NCI-H748 (cell line): Measurements from ENCODE around the gene LOX.

Experiments used
- DNase-seq: peaks from one replicate; lab custom pipeline; 2025; ENCODE audit not compliant: unreplicated experiment; lab: John Stamatoyannopoulos, UW

LOX gene

DNA sequence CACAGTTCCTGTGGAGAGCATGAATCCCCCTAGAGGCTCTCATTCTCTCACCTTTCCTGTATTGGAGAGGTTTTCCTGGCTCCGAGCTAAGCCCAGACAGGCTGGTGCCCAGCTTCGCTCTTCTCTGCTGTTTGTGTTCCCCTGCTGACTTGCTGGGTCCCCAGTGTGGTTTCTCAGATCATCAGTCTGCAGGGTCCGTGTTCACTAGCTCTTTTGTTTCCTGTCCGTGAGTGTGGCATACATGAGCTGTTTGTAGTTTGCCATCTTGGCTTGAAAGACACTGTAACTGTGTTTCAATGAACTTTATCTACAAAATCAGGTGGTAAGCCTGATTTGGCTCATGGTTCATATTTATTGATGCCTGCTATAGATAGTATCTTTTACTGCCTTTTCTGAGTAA, 23.8 kb downstream of the LOX start:
- no peak for DNase-seq

DNA sequence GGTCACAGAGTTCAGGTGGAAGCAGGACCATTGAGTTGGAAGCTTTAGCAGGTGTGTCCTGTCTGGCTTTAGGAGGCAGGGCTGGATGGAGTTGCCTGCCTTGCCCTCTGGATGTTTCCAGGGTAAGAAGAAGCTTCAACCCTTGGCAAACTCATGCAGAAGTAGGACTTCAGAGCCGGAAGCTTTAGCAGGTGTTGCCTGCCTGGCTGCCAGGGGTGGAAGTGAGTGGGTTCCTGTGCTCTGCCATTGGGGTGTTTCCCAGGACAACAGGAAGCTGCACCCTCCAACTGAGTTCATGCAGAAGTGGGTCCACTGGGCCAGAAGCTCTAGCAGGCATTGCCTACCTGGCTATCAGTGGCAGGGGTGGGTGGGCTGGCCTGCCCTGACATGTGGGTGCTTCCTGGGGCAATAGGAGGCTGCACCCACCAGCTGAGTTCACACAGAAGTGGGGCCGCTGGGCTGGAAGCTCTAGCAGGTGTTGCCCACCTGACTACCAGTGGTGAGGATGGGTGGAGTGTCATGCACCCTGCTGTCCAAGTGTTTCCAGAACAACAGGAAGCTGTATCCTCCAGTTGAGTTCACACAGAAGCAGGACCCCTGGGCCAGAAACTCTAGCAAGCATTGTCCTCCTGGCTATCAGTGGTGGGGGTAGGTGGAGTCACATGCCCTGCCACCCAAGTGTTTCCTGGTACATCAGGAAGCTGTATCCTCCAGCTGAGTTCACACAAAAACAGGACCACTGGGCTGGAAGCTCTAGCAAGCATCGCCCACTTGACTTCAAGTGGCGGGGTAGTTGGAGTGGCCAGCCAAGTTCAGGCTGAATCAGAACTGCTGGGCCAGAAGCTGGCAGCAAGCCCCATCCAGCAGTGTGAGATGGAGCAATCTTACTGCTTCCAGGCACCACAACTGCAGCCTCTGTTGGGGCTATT, 24.6 kb downstream of the LOX start:
- DNase-seq: no peak

DNA sequence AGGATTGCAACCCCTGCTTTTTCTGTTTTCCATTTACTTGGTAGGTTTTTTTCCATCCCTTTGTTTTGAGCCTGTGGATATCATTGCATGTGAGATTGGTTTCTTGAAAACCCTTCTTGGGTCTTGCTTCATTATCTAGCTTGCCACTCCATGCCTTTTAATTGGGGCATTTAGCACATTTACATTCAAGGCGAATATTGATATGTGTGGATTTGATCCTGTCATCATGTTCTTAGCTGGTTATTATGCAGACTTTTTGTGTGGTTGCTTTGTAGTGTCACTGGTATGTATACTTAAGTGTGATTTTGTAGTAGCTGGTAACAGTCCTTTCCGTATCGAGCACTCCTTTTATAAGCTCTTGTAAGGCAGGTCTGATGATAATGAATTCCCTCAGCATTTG, 26.5 kb downstream of the LOX start:
- no peak for DNase-seq

DNA sequence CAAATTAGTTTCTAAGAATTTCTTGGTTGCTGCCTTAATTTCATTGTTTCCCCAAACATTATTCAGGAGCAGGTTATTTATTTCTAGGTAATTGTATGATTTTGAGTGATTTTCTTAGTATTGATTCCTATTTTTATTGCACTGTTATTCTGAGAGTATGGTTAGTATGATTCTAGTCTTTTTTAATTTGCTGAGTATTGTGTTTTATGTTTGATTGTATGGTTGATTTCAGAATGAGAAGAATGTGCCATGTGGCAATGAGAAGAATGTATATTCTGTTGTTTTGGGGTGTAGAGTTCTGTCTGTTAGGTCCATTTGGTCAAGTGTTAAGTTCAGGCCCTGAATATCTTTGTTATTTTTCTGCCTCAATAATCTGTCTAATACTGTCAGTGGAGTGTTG, 27.1 kb downstream of the LOX start:
- DNase-seq: no peak

DNA sequence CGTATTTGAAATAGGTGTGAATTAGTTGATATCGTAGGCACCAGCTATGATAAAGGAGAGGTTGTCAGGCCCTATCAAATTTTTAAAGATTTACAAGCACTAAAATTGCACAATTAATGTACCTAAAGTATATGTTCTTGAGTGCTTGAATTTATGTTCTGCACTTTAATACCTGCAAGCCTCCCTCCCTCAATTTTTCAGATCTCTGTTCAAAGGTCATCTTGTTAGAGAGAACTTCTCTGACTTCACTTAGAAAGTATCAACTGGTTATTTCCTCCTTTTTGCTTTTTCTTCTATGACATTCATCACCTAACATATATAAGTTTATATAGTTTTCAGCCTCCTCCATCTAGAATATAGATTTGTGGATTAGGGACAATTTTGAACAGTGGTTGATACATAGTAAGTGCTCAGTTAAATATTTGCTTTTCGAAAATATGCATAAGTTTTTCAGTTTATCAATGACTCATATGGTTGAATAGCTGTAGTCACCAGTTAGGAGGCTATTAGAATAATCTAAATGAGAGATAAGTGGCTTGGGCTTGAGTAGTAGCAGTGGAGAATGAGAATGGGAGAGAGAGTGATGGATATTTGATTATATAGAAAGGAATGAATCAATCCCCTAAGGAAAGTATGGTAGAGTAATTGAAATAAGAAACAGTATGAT, 37.3 kb downstream of the LOX start:
- no peak for DNase-seq

DNA sequence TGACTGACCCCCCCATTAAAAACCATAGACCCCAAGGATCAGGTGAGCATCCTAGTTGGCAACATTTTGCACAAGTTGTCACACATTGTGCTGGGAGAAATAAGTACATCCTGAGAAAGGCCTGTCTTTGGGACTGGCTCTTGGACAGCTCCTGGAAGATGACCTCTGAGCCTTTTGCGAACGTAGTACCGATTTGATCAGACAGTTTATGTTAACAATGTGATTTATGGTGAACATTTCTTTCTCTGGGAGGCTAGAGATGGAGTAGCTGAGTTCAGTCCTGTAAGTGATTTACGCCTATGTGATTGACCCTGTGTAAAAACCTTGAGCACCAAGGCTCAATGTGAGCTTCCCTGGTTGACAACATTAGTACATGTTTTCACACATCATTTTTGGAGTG, 41.7 kb downstream of the LOX start:
- DNase-seq: no peak

DNA sequence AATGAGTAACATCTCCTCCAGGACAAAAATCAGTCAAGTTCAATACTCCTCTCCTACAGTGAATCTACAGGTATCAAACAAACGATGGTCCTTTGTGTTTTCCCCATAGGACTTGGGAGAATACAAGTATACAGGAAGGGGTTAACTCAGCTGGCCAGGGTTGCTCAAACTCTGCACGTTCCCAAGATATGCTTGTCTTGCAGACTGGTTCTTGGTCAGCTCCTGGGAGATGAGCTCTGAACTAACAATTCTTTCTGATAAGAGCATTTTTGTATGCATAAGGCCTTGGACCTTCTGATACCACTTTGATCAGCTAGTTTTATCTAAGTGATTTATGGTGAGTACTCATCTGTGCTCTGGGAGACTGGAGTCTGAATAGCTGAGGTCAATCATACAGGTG, 42.1 kb downstream of the LOX start:
- DNase-seq: no peak

DNA sequence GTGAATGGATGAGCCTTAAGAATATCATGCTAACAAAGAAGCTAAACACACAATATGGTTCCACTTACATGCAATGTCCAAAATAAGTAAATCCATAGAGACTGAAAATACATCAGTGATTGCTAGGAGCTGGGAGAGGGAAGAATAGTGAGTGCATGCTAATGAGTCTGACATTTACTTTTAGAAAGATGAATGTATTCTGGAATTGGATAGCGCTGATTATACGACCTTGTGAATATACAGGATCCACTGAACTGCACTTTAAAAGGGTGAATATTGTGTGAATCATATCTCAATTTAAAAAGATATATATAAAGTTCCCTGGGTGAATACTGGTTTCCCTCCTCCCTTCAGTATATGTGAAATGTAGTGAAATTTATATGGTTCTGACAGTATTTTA, 46.2 kb downstream of the LOX start:
- no peak for DNase-seq

DNA sequence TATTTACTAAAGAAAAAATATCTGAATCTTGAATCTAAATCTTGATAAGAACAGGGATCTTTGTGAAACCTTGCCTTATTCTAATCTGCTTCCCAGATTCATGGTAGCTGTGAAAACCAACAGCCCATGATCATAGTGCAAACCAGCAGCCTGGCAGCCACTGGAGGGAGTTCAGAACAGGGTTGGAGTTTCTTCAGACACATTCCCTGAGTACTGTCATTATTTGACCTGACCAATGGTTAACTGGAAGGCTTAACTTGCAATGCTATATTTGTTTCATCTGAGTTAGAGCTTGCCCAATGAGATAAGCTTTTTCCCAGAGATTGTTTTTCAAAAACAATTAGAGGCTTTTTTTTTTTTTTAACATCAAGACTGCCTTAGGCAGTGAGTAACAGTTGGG, 47.8 kb downstream of the LOX start:
- no peak for DNase-seq

DNA sequence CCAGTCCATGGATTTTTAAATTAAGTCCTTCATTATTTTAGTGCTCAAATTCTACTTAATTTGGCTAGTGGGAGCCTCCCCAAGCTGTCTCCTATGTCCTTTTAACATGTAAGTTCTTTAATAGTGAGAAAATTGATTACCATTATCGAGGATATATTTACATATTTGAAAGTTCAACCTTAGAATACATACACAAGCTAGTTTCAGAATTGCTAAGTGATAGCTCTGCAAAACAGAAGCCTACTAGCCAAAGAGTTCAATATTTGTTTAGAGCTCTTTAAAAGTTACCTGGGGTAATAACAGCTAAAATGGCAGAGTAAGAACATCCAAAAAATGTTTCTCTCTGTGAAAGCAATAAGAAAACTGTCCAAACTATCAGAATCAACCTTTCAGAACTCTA, 48.2 kb downstream of the LOX start:
- DNase-seq: no peak

DNA sequence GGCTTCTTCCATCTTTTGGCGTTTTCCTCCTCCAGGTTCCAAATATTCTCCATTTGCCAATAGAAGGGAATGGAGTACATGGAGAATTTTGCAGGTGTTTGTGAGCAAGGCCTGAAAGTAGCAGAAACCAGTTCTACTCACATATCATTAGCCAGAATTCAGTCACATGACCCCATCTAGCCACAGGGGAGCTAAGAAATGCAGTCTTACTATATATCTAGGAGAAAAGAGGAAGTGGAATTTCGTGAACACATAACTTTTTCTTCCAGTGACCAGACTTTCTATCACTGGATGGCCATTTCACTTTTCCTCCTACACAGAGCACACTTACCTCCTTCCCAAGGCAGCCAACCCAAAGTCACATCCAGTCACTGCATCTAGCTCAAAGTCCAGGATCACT, 55.1 kb downstream of the LOX start:
- no peak for DNase-seq

DNA sequence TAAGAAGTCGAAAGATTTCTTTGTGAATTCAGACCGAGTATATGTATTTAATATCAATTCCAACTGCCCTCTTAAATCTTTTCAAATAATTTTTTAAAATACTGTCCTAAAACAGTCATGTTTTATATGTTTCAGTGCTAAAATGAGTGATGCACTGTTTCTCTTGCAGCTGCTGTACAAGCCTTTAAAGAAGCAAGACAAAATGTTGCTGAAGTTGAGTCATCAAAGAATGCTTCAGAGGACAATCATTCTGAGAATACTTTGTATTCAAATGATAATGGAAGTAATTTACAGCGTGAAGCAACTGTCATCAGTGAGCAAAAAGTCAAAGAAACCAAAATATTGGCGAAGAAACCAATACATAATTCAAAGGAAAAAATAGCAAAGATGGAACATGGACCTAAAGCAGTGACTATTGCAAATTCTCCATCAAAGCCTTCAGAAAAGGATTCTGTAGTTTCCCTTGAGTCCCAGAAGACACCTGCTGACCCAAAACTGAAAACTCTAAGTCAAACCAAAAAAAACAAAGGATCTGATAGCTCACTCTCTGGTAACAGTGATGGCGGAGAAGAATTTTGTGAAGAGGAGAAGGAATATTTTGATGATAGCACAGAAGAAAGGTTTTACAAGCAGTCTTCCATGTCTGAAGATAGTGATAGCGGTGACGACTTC, 58.0 kb downstream of the LOX start:
- no peak for DNase-seq

DNA sequence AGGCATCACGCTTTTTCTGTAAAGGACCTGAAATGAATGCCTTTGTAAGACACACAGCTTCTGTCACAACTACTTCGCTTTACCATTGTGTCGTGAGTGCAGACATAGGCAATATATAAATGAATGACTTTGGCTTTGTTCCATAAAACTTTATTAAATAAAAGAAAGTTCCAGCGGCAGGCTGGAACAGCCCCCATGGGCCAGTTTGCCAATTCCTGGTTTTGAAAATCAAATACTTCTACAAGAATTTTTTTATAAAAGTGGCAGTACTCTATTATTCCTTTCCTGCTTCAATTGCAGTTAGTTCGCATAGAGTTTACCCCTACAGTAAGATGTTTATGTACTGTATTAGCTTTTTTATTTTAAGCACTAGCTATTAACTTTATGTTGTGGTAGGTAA, 62.6 kb downstream of the LOX start:
- DNase-seq: no peak

DNA sequence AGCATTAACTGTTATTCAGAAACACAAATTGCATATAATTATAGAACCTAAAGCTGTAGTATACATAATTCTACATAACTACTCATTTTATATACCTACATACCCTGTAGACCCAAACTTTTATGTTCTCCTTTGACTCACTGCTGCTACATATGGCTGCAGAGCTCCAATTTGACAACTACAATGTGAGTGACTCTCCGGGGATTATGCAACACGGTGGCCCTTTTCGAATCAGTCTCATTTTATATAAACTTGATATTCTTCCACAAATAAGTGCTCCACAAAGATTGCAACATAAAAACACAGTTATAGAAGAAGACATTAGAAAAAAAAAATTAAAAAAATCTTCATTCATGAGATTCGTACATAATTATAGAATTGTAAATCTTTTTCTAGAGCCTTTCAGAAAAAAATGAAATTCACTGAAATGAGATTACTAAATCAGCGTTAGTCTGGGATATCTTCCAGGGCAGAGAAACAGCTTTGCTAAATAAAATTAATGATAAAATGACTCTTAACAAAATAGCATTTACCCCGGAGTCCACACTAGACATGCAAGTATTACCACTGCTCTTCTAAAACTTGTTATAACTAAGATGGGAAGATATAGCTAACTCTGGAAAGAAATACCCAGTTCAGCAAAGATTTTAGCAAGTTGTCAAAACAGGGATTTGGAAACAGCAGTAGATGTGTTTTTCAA, 63.7 kb downstream of the LOX start:
- no peak for DNase-seq
